HG03439 (cell line): ENCODE measurements around the gene CD2.

Source experiments
- ATAC-seq: cut with Tn5 transposase; IDR thresholded peaks from one replicate; pipeline ENCODE4 v1.9.1; 2021; ENCODE audit warnings: mild to moderate bottlenecking, moderate library complexity; ENCODE audit not compliant: unreplicated experiment

CD2 gene

GRCh38 chr1:116754198-116754977, at the start of gene CD2:
TSS of gene CD2 (plus strand) at chr1:116754430. CDS start at chr1:116754493, 63 bp downstream.
- no peak for ATAC-seq

GRCh38 chr1:116706123-116706522, 48.1 kb upstream of the CD2 start:
- ATAC-seq, result no peak

- no peak for ATAC-seq
Observed at GRCh38 chr1:116706841-116707240, 47.4 kb upstream of the CD2 start.

GRCh38 chr1:116708255-116708900, 45.9 kb upstream of the CD2 start:
- no peak for ATAC-seq

GRCh38 chr1:116709666-116710167, 44.5 kb upstream of the CD2 start:
- no peak for ATAC-seq

- ATAC-seq, result no peak
Observed at GRCh38 chr1:116710420-116711262, 43.6 kb upstream of the CD2 start.

GRCh38 chr1:116711263-116711840, 42.9 kb upstream of the CD2 start:
- no peak for ATAC-seq

- no peak for ATAC-seq
Observed at GRCh38 chr1:116712510-116712909, 41.7 kb upstream of the CD2 start.

GRCh38 chr1:116713474-116713873, 40.8 kb upstream of the CD2 start:
- no peak for ATAC-seq

- ATAC-seq, result no peak
Observed at GRCh38 chr1:116716391-116716790, 37.8 kb upstream of the CD2 start.

GRCh38 chr1:116717318-116717717, 36.9 kb upstream of the CD2 start:
- ATAC-seq, result no peak

GRCh38 chr1:116720364-116721038, 33.7 kb upstream of the CD2 start:
- ATAC-seq, result no peak

- ATAC-seq, result no peak
Observed at GRCh38 chr1:116721039-116721405, 33.2 kb upstream of the CD2 start.

GRCh38 chr1:116721451-116722007, 32.7 kb upstream of the CD2 start:
- no peak for ATAC-seq

GRCh38 chr1:116722016-116722838, 32.0 kb upstream of the CD2 start:
- ATAC-seq, result no peak

- no peak for ATAC-seq
Observed at GRCh38 chr1:116724765-116725375, 29.4 kb upstream of the CD2 start.

- ATAC-seq, result no peak
Observed at GRCh38 chr1:116725798-116726197, 28.4 kb upstream of the CD2 start.

- ATAC-seq, result no peak
Observed at GRCh38 chr1:116726872-116727820, 27.1 kb upstream of the CD2 start.
